Germinal center (tissue), 1 donor: ENCODE data around the gene TMEM116.
"Not testable (repeated sequence)": the region's sequence is repeated elsewhere in the genome, so short reads cannot be mapped to it uniquely, and the experiment has no call there.

ENCODE experiments used
- DNase-seq: peaks from one replicate; pipeline ENCODE4 v3.0.0; 2012; ENCODE audit warnings: mixed read lengths, low spot score

The TMEM116 gene

GRCh38 chr12:112012775-112013600 lies at the start of gene TMEM116, which contains the start of gene ERP29:
TMEM116 (minus strand) TSS chr12:112013165; CDS start chr12:112005270, 7,895 bp downstream.
ERP29 (plus strand) TSS chr12:112013426; CDS start chr12:112013466, 40 bp downstream.
- DNase-seq, result peak; percentile 100

GRCh38 chr12:112061137-112061536 lies 48.2 kb upstream of the TMEM116 start:
- DNase-seq, result no peak

DNA sequence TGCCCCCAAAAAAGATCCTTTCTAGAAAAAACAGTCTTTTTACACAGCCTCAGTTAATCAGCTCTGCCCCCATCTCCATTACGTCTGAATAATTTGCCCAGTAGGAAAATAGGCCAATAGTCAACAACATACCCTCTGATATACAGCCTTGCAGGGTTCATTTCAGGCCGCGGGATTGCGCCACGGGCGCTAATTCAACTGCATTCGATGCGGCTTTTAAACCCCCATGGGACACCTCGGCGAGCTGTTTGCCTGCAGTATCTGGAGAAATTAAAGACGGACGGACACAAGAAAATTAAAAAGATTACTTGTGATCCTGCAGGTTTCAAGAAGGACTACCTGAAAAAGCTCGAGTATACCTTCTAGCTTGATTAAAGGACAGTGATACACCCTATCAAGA lies 36.4 kb upstream of the TMEM116 start:
- no peak for DNase-seq

- no peak for DNase-seq
Measured at GRCh38 chr12:112046003-112046402, 33.0 kb upstream of the TMEM116 start.

GRCh38 chr12:112036614-112037013 lies 23.6 kb upstream of the TMEM116 start:
- not testable (repeated sequence) for DNase-seq

DNA sequence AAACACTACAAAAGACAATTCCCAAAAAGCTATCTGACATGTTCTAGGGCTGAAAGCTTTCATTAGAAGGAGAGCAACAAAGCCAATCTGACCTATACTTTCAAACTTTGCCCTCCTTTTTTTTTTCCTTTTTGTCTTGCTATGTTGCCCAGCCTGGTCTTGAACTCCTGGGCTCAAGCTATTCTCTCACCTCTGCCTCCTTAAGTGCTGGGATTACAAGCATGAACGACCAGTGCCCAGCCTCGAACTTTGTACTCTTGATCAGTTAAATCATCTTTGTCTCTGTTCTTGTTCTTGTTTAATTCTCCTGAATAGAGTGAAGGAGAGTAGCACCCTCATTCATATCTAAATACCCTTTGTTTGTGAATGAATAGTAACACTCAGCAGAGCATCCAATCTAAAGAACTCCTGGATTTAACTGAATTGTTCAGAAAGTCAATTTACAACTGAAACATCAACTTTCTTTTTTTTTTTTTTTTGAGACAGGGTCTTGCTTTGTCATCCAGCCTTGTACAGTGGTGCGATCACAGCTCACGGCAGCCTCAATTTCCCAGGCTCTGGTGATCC lies 22.3 kb upstream of the TMEM116 start:
- DNase-seq, result no peak

DNA sequence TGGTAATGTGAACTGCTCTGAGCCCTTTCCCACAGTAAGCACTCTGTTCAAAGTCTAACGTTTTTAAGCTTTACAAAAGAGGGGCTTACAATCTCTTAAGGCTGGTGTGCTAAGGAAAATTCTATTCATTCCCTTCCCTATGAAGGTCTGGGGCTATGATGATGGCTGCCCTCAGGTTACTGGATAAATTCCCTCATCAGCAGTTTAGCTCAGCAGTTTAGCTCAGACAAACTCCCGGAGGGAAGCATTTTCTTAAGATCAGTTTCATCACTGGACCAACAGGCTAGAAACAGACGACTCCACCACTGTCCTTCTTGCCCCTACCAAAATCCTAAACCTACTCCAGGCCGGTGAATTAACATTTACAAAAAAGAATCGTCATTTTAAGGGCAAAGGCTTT lies 19.3 kb upstream of the TMEM116 start:
- no peak for DNase-seq

DNA sequence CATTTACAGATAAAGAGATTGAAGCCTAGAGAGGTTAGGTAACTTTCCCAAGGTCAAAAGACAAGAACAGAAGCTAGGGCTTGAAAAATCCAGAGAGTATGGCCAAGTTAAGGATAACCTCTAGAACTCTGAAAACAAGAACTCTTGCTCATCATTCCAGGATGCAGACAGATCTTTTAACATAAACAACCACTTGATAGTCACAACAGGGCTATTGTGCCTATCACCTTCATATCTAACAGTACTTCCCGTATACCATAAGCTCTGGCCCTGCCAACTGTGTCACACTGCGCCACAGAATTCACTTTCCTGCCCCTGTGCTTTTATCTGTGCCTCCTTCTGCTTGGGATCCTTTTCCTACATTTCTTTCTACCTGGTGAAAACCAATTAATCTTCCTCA lies 18.5 kb upstream of the TMEM116 start:
- DNase-seq, result no peak

DNA sequence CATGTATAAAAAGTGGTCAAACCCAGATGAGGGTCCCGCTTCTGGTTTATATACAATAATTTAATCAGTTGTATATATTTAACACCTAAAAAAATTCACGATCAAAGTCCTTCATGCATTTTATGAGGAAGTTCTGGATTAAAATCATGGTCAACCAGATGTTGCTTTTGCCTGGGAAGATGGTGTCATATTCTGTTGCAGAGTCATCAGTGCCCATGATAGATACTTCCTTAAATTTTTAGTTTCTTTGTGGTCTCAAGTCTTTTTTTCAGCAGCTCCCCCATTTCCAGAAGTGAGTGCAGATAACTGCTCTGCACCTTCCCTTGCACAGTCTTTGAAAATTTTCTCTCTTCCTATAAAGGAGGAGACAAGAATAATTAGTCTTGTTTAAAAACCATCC lies 16.3 kb upstream of the TMEM116 start:
- no peak for DNase-seq

GRCh38 chr12:112025808-112026375 lies 12.9 kb upstream of the TMEM116 start:
- peak; percentile 26 for DNase-seq

GRCh38 chr12:112023759-112024396 lies 10.9 kb upstream of the TMEM116 start:
- DNase-seq, result no peak

DNA sequence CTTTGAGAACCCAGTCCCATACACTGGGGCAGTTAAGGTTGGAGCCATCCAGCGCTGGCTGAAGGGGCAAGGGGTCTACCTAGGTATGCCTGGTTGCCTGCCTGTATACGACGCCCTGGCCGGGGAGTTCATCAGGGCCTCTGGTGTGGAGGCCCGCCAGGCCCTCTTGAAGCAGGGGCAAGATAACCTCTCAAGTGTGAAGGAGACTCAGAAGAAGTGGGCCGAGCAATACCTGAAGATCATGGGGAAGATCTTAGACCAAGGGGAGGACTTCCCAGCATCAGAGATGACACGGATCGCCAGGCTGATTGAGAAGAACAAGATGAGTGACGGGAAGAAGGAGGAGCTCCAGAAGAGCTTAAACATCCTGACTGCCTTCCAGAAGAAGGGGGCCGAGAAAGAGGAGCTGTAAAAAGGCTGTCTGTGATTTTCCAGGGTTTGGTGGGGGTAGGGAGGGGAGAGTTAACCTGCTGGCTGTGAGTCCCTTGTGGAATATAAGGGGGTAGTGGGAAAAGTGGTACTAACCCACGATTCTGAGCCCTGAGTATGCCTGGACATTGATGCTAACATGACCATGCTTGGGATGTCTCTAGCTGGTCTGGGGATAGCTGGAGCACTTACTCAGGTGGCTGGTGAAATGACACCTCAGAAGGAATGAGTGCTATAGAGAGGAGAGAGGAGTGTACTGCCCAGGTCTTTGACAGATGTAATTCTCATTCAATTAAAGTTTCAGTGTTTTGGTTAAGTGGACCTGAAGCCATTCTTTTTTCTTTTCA lies 9.5 kb upstream of the TMEM116 start:
- no peak for DNase-seq

DNA sequence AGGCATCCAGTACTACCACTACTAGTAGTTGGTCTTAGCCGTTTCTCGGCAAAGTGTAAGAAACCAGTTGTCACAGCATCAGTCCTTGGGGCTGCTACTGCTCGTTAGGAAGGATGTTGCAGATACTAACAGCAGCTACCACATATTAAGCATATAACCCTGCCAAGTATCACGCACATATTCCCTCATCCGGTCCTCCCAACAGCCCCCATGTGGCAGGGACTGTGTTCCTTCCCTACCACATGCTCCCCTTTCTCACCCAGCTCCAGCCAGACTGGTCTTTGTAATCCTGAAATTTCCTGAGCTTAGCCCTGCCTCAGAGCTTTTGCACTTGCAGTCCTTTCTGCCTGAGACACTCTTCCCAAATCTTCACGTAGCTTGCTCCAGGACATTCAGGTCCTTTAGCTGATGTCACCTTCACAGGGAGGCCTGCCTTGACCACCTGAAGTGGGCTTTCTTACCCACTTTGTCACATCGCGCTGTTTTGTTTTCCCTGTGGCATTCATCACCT lies 8.0 kb upstream of the TMEM116 start:
- no peak for DNase-seq

DNA sequence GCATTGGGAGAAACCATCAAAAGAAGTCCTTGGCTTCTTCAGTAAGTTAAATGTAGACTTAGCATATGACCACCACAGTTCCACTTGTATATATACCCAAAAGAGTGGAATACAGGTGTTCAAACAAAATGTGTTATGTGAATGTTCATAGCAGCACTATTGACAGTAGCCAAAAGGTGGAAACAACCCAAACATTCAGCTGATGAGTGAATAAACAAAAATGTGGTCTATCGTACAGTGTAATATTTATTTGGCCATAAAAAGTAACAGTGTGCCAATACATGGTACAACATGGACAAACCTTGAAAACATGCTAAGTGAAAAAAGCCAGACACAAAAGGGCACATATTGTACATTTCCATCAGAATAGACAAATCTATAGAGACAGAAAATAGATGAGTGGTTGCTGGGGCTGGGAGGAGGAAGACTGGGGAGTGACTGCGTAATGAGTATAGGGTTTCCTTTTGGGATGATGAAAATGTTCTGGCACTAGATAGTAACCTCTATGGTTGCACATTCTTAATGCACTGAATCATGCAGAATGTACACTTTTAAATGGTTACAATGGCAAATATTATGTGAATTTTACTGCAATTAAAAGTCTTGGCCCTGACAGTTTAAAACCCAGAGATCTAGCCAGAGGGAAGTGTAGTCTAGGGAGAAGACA lies 5.7 kb upstream of the TMEM116 start:
- DNase-seq, result no peak

DNA sequence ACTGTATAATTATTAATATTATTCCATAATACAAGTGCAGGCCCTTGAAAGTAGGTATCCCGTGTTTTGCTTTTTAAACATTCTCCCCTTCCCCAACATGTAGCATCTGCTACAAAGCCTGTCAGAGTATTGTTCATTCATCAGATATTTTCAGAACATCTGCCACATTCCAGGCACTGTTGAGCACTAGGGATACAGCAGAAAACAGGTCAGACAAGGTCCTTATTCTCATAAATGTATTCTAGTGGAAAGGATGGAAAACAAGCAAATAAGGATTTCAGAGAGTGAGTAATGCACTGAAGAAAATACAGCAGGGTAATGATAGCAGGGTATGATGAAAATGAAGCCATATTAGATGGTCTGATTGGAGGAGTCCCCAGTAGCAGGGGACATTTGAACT lies 4.1 kb upstream of the TMEM116 start:
- no peak for DNase-seq

GRCh38 chr12:112015938-112016337 lies 3.0 kb upstream of the TMEM116 start:
- no peak for DNase-seq

DNA sequence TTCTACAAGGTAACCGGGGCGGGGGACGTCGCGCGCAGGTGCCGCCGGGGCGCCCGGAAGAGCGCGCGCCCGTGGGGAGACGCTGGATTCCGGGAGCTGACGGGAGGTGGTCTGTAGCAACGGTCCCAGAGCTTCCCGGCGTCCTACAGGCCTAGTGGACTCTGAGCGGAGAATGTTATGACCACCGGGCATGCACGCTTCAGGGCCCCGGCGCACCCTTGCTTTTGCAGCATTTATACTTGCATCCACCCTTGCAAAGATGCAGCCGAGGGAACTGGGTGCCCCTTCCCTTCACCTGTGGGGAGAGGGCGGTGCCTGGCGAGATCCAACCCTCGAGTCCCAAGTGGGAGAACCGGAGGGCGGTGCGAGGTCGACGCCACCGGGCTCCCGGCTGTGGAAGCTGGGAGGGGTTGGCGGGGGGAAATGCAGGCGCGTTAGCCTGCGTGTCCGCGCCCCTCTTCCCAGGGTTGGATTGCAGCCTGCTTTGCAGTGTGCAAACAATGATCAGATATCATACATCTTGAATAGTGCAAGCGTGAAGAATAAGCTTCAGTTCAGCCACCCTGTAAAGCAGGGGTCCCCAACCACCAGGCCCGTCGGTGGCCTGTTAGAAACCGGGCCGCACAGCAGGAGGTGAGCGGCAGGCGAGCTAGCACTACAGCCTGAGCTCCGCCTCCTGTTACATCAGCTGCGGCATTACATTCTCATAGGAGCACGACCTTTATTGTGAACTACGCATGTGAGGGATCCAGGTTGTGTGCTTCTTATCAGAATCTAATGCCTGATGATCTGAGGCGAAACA lies 837 bp upstream of the TMEM116 start:
- peak; percentile 49 for DNase-seq

- no peak for DNase-seq
Measured at GRCh38 chr12:112011685-112012084, 1.3 kb downstream of the TMEM116 start.

- DNase-seq, result no peak
Measured at GRCh38 chr12:112010415-112011344, 2.3 kb downstream of the TMEM116 start.
